Ovary (tissue), 3 donors: ENCODE data around the gene PRKG1.

ENCODE experiments used
- CTCF ChIP-seq, 3 donors: fragments of 450-650 bp in 2 of 3; fragments of 200-600 bp in 1 of 3; IDR thresholded peaks; one replicate each; pipeline versions ENCODE4 v1.5.1 to v1.8.0; 2016 to 2022; ENCODE audit warnings: antibody characterized with exemption in 3 of 3, mild to moderate bottlenecking in 1 of 3
- EP300 ChIP-seq: sonication (generic); formaldehyde crosslinking; IDR thresholded peaks from one replicate; pipeline ENCODE4 v1.6.1; 2017; ENCODE audit warnings: antibody characterized with exemption
- POLR2A ChIP-seq: fragments of 450-650 bp; IDR thresholded peaks from one replicate; pipeline ENCODE4 v1.6.1; 2017; ENCODE audit warnings: antibody characterized with exemption, mild to moderate bottlenecking, moderate library complexity
- donor health status: DM: no; HTN: no; CAD: no.

GRCh38 chr10:52082307-52082706, 1008.0 kb downstream of the PRKG1 start:
- no peak for TF ChIP-seq POLR2A
- TF ChIP-seq CTCF (IDR thresholded peaks at IDR 0.05) = no peak
- no peak for TF ChIP-seq EP300
